NAMALWA (cell line): ENCODE measurements around the gene DLX3.
"Not testable (repeated sequence)": the region's sequence is repeated elsewhere in the genome, so short reads cannot be mapped to it uniquely, and the experiment has no call there.

Source experiments
- DNase-seq: peaks from one replicate; pipeline ENCODE4 v3.0.0-alpha.2; 2015; ENCODE audit warnings: low spot score

Gene DLX3

DNA sequence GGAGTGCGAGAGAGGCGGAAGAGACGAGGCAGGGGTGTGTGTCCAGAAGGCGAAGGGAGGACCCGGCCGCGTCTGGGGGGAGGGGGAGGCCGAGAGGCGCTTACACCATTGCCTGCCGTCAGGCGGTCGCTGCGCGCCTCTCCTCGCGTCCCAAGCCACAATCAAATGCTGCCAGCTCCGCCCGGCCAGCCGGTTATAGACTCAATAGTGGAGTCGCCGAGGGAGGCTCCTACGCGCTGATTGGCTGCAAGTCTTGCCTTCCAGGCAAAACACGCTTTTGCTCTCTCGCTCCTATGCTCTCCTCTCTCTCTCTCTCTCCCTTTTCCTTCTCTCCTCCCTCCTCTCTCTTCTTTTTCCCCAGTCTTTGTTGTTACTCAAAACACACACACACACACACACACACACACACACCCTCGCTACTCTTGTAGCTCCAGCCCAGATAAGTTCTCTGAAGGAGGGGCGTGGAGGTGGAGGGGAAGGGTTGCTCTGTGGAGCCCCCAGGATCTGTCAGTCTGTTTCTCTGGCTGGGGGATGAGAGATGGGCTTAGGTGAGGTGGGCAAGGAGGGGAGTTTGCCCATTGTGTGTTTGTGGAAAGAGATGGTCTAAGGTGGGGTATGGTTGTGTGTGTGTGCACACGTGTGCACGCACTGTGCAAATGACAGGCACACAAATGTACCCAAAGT, at the start of gene DLX3:
Gene DLX3 (minus strand): TSS at position 170 of the 684 bp plus-strand sequence. CDS start 226 bp downstream, outside the sequence.
- DNase-seq, result no peak

- DNase-seq, result no peak
Measured at GRCh38 chr17:50044483-50044882, 49.5 kb upstream of the DLX3 start.

GRCh38 chr17:50043290-50044148, 48.5 kb upstream of the DLX3 start:
- no peak for DNase-seq

DNA sequence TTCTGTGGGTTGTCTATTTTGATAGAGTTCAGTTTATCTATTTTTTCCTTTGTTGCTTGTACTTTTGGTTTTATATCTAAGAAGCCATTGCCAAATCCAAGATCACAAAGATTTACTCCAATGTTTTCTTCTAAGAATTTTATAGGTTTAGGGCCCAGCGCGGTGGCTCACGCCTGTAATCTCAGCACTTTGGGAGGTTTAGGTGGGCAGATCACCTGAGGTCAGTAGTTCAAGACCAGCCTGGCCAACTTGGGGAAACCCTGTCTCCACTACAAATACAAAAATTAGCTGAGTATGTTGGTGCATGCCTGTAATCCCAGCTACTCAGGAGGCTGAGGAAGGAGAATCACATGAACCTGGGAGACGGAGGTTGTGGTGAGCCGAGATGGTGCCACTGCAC, 47.2 kb upstream of the DLX3 start:
- no peak for DNase-seq

- not testable (repeated sequence) for DNase-seq
Measured at GRCh38 chr17:50040496-50040895, 45.5 kb upstream of the DLX3 start.

- no peak for DNase-seq
Measured at GRCh38 chr17:50039058-50039457, 44.0 kb upstream of the DLX3 start.

DNA sequence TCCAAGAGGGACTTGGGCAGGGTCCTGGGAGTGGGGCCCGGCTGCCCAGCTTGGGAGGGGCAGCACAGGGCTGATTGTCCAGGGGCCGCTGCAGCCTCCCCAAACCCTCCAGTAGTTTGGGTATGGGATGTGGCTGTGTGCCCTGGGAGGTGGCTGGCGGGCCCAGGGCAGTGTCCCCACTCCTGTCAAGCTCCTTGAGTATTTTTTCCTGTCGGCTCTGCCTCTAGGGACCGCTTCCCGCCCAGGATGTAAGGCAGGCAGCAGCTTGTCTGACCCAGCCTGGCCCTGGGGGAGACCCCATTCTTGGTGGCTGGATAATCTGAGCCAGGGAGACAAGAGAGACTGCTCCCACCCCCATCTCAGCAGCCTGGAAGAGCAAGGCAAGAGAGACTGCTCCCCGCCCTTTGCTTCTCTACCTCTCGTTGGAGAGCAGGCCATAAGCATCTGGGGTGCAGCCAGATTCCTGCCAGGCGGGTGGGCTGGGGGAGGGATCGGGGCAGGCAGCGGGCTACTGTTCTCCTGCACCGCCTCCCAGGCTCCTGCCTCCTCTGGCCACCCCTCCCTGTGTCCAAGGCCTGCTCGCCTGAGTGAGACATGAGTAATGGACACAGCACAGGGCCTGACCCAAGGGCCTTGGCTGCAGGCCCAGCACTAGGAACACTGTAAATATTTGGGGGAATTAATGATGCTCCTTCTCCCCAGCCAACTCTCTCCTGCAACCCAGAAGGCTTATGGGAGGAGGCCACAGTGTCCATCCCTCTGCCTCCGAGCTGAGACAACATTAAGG, 42.5 kb upstream of the DLX3 start:
- DNase-seq, result no peak

- DNase-seq, result no peak
Measured at GRCh38 chr17:50036455-50037261, 41.6 kb upstream of the DLX3 start.

- no peak for DNase-seq
Measured at GRCh38 chr17:50035945-50036344, 40.9 kb upstream of the DLX3 start.

- no peak for DNase-seq
Measured at GRCh38 chr17:50035421-50035879, 40.4 kb upstream of the DLX3 start.

- no peak for DNase-seq
Measured at GRCh38 chr17:50034498-50035364, 39.7 kb upstream of the DLX3 start.

DNA sequence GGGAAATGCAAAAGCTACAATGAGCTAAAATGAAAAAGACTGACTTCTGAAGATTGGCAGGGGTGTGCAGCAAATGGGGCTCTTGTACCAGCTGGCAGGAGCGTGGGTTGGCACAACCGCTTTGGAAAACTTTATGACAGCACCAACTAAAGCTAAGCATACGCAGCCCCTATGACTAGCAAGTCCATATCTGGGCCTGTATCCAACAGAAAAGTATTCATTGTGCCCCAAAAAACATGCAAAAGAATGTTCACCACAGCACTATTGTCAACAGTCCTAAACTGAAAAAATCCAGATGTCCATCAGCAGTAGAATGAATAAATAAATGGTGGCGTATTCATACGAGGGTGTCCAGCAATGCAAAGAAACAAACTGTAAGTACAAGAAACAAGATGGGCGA, 38.3 kb upstream of the DLX3 start:
- DNase-seq, result no peak

GRCh38 chr17:50029185-50029584, 34.2 kb upstream of the DLX3 start:
- no peak for DNase-seq

- DNase-seq, result no peak
Measured at GRCh38 chr17:50028736-50029120, 33.7 kb upstream of the DLX3 start.

GRCh38 chr17:50027881-50028735, 33.1 kb upstream of the DLX3 start:
- no peak for DNase-seq

DNA sequence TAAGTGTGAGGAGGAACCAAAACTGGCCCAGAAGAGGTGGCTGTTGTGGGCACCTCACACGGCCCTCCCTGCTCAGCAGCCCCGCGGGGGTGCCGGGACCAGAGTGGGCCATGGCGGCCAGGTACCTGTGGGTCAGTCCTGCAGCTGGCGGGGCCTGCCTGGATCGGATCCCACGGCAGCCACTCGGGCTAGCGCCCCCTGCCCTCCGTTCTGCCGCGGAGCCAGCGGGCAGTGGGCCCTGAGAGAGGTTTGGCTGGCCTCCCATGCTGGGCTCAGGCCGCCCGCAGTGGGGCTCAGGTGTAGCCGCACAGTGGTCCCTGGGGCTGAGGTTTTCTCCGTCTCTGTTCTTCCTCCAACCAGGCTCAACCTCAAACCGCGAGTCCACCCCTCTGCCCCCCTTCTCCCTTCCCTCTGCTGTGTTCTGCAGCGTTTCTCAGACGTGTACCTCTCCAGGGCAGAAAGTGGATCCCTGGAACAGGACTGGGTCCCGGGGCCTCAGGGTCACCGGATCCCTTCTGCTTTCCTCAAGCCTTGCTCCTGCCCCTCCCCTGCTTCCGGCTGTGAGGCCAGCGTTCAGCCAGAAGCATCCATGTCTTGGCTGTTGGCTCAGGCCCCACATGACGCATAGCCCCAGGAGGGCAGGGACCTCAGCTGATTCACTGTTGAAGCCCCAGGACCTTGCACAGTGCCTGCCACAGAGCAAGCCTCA, 32.3 kb upstream of the DLX3 start:
- DNase-seq, result no peak

DNA sequence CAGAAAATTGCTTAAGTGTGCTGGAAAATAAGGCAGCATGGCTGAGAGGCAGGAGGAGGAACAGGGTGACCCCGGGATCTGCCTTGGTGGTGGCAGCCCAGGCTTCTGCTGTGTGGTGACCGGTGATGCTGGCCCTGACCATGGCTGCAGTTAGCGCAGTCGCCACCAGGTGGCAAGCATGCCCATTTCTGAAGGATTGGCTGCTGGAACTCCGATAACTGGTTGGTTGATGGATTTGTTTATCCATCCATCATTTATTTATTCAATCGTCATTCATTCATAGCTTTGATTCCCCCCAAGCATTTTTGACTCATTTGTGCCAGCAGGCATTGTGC, 31.8 kb upstream of the DLX3 start:
- DNase-seq, result peak; percentile 73

GRCh38 chr17:50026046-50026675, 31.1 kb upstream of the DLX3 start:
- DNase-seq, result no peak

GRCh38 chr17:50024808-50025207, 29.8 kb upstream of the DLX3 start:
- no peak for DNase-seq
